K562 (cell line): ENCODE measurements around the gene BRINP2. TPM values are rescaled to one million over a fixed set of nuclear protein-coding genes. Genes with fewer than 3 reads are reported as not detected.

Experiments used
- ATAC-seq: fragments of 200-7000 bp; cut with Tn5 transposase; 3 replicates; pipeline ENCODE4 v1.9.1; 2020; ENCODE audit warnings: moderate library complexity
- BruUV-seq: library from RNA; stranded (reverse); fragments of 400-500 nt; replicated peaks from 2 replicates; lab custom pipeline; 2021; lab: Mats Ljungman, UMichigan
- CTCF ChIA-PET: fragments of 300-600 bp; formaldehyde crosslinking; extraction: SDS; loops from one replicate; lab custom pipeline; 2021; ENCODE audit warnings: low intra/inter-chr PET ratio; lab: Yijun Ruan, JAX
- POLR2A ChIA-PET: fragments of 300-600, 350-650 bp; sonication (Branson Sonifier 250); formaldehyde crosslinking; extraction: SDS; loops from one replicate; lab custom pipeline; 2021; ENCODE audit warnings: antibody characterized with exemption, inconsistent platforms; lab: Yijun Ruan, JAX
- DNase-seq, 4 experiments: peaks; one replicate each; pipeline versions ENCODE4 v3.0.0 to v3.0.0-alpha.2; 2011 to 2018; ENCODE audit warnings: low spot score in 3 of 4, mixed read lengths in 3 of 4; ENCODE audit errors: extremely low read depth in 1 of 4
- FAIRE-seq: peaks from 2 replicates; lab custom pipeline; 2011; peaks lifted over from hg19 to GRCh38; lab: Jason Lieb, UNC
- H2AFZ ChIP-seq: 2 replicates; pipeline ENCODE4 v1.6.0; 2011; ENCODE audit warnings: low read depth, low read length, control low read depth, inconsistent platforms
- H3K27ac ChIP-seq: fragments of 200-600 bp; 3 replicates; pipeline ENCODE4 v1.8.0; 2011; ENCODE audit warnings: low read depth, mild to moderate bottlenecking, control low read depth, inconsistent platforms, low read length, moderate library complexity, mixed read lengths; ENCODE audit errors: extremely low read depth
- H3K27me3 ChIP-seq, 2 experiments: fragments of 300-600 bp in 1 of 2; 2 replicates in 1 of 2; 3 replicates in 1 of 2; pipeline versions ENCODE4 v1.6.0 to v1.8.0; 2011; ENCODE audit warnings: inconsistent platforms in 2 of 2, low read length in 2 of 2, mild to moderate bottlenecking in 1 of 2, mixed read lengths in 1 of 2, moderate library complexity in 1 of 2; ENCODE audit not compliant: control insufficient read depth in 2 of 2, insufficient read depth in 2 of 2
- H3K36me3 ChIP-seq: fragments of 300-600 bp; 3 replicates; pipeline ENCODE4 v1.8.0; 2011; ENCODE audit warnings: mild to moderate bottlenecking, low read length, inconsistent platforms; ENCODE audit not compliant: control insufficient read depth, insufficient read depth
- H3K4me1 ChIP-seq, 2 experiments: fragments of 200-600 bp in 1 of 2; replicated peaks in 1 of 2; 2 replicates in 1 of 2; 3 replicates in 1 of 2; pipeline versions ENCODE4 v1.5.1 to v1.8.0; 2011; ENCODE audit warnings: inconsistent platforms in 2 of 2, low read length in 2 of 2, mild to moderate bottlenecking in 1 of 2, mixed read lengths in 1 of 2, moderate library complexity in 1 of 2; ENCODE audit not compliant: control insufficient read depth in 2 of 2, insufficient read depth in 2 of 2
- H3K4me2 ChIP-seq: 2 replicates; pipeline ENCODE4 v1.6.1; 2011; ENCODE audit warnings: low read length, control low read depth, inconsistent platforms, mixed read lengths; ENCODE audit not compliant: insufficient read depth
- H3K4me3 ChIP-seq: fragments of 200-600 bp; sonication (generic), shearing (Covaris generic); 2 replicates; pipeline ENCODE4 v1.5.1; 2016; ENCODE audit warnings: control low read depth, inconsistent platforms
- H3K79me2 ChIP-seq: fragments of 200-600 bp; 3 replicates; pipeline ENCODE4 v1.8.0; 2011; ENCODE audit warnings: low read length, inconsistent platforms; ENCODE audit not compliant: control insufficient read depth, insufficient read depth
- H3K9ac ChIP-seq, 2 experiments: 2 replicates each; pipeline versions ENCODE4 v1.6.0 to v1.6.1; 2011; ENCODE audit warnings: low read depth in 2 of 2, low read length in 2 of 2, control low read depth in 1 of 2, inconsistent platforms in 1 of 2, mild to moderate bottlenecking in 1 of 2, mixed read lengths in 1 of 2; ENCODE audit not compliant: insufficient read depth in 1 of 2
- H3K9me1 ChIP-seq: one replicate; pipeline ENCODE4 v1.6.0; 2011; ENCODE audit warnings: inconsistent platforms, mild to moderate bottlenecking, low read length, moderate library complexity; ENCODE audit not compliant: control insufficient read depth, insufficient read depth
- H3K9me3 ChIP-seq: replicated peaks from 2 replicates; pipeline ENCODE4 v1.5.1; 2011; ENCODE audit warnings: low read depth, low read length, inconsistent platforms; ENCODE audit not compliant: control insufficient read depth, insufficient read depth
- H4K20me1 ChIP-seq: replicated peaks from 2 replicates; pipeline ENCODE4 v1.6.1; 2011; ENCODE audit warnings: low read length, inconsistent platforms, mixed read lengths; ENCODE audit not compliant: control insufficient read depth, insufficient read depth
- CREB1 ChIP-seq, 2 experiments: sonication (generic) in 1 of 2; formaldehyde crosslinking in 1 of 2; IDR thresholded peaks; 2 replicates each; pipeline versions ENCODE4 v1.6.1 to v1.8.0; 2012 to 2022; ENCODE audit warnings: inconsistent platforms in 1 of 2, mild to moderate bottlenecking in 1 of 2, missing genetic modification reagents in 1 of 2, moderate library complexity in 1 of 2
- DIDO1 ChIP-seq: fragments of 450-650 bp; IDR thresholded peaks from 2 replicates; pipeline ENCODE4 v1.6.1; 2016; ENCODE audit warnings: low read depth, missing biosample characterization, missing genetic modification characterization
- E2F8 ChIP-seq: fragments of 450-650 bp; IDR thresholded peaks from 2 replicates; pipeline ENCODE4 v1.7.1; 2018; ENCODE audit warnings: mild to moderate bottlenecking, low read depth; ENCODE audit not compliant: partially characterized antibody
- ELF1 ChIP-seq: fragments of 200-800 bp; sonication (Bioruptor generic); IDR thresholded peaks from 2 replicates; pipeline ENCODE4 v1.6.1; 2016; ENCODE audit warnings: missing genetic modification characterization, missing compliant biosample characterization
- IRF1 ChIP-seq: sonication (generic); formaldehyde crosslinking; IDR thresholded peaks from 2 replicates; pipeline ENCODE4 v1.8.0; 2022; ENCODE audit warnings: missing genetic modification reagents, mild to moderate bottlenecking, borderline replicate concordance
- KLF6 ChIP-seq: fragments of 250-450 bp; sonication (Bioruptor Pico); IDR thresholded peaks from 2 replicates; pipeline ENCODE4 v1.4.0; 2020; ENCODE audit warnings: mild to moderate bottlenecking, moderate library complexity, borderline replicate concordance
- MAFK ChIP-seq: IDR thresholded peaks from 2 replicates; pipeline ENCODE4 v1.6.1; 2011; ENCODE audit warnings: low read length, improper control_type of control experiment
- RUNX1 ChIP-seq: sonication (generic); IDR thresholded peaks from 2 replicates; pipeline ENCODE4 v1.6.1; 2016; ENCODE audit warnings: antibody characterized with exemption, low read depth
- SNAPC5 ChIP-seq: fragments of 250-450 bp; sonication (Bioruptor Pico); IDR thresholded peaks from 2 replicates; pipeline ENCODE4 v1.8.0; 2021; ENCODE audit warnings: moderate library complexity, mild to moderate bottlenecking, inconsistent platforms
- TCF7 ChIP-seq: sonication (generic); IDR thresholded peaks from 2 replicates; pipeline ENCODE4 v1.6.1; 2016; ENCODE audit warnings: antibody characterized with exemption, borderline replicate concordance
- ZC3H4 ChIP-seq: sonication (generic); formaldehyde crosslinking; IDR thresholded peaks from 2 replicates; pipeline ENCODE4 v1.9.0; 2021; ENCODE audit warnings: missing genetic modification reagents, borderline replicate concordance
- ZKSCAN1 ChIP-seq: fragments of 150-350 bp; IDR thresholded peaks from 2 replicates; pipeline ENCODE4 v1.6.1; 2016; ENCODE audit warnings: low read depth, low read length
- ZNF212 ChIP-seq: fragments of 450-650 bp; formaldehyde crosslinking; IDR thresholded peaks from 2 replicates; pipeline ENCODE4 v1.4.0; 2020; ENCODE audit warnings: mild to moderate bottlenecking
- WGBS: fragments of 100-300 bp; shearing (Covaris generic); methylation state at CpG from one replicate; pipeline ENCODE4 v1.1.6; 2016; ENCODE audit warnings: low coverage, mixed read lengths; ENCODE audit not compliant: insufficient coverage; ENCODE audit errors: missing lambda C conversion rate; 5-methylcytosine and 5-hydroxymethylcytosine counted together
- in situ Hi-C: fragments of 300-500 bp; cut with MboI; formaldehyde crosslinking; loops from 4 replicates; pipeline ENCODE4 v1.15.0; 2018; ENCODE audit warnings: inconsistent platforms, mixed read lengths
- intact Hi-C: fragments of 100-400 bp; cut with micrococcal nuclease; formaldehyde crosslinking; loops from 2 replicates; pipeline ENCODE4 v1.14.2; 2022
- polyA plus RNA-seq, 8 experiments: library from polyadenylated mRNA; depleted of rRNA in 4 of 8; stranded (reverse) in 5 of 8; unstranded in 3 of 8; fragments of >200 nt; fragmentation: Nextera tagmentation in 2 of 8; fragmentation: Illumina TruSeq in 1 of 8; extraction: Ambion mirVana in 2 of 8; extraction: Trizol in 1 of 8; gene quantifications; 2 replicates each; pipeline versions ENCODE4 v1.2.1 to v1.2.3, GENCODE V29; 2011 to 2014; ENCODE audit warnings: inconsistent platforms in 1 of 8, missing spikeins in 1 of 8
- total RNA-seq, 7 experiments: library from RNA; depleted of rRNA in 6 of 7; stranded (reverse); fragments of >200 nt in 6 of 7; fragmentation: Illumina TruSeq in 2 of 7; extraction: Trizol in 2 of 7; gene quantifications; 2 replicates each; pipeline versions ENCODE4 v1.2.1 to v1.2.3, GENCODE V29; 2011 to 2021; ENCODE audit warnings: low replicate concordance in 1 of 7

The BRINP2 gene
- total and polyA plus RNA-seq, 9 of the 15 experiments (the other 6 are each of a cell fraction or from before 2014, with no cell fraction given), result not detected

DNA sequence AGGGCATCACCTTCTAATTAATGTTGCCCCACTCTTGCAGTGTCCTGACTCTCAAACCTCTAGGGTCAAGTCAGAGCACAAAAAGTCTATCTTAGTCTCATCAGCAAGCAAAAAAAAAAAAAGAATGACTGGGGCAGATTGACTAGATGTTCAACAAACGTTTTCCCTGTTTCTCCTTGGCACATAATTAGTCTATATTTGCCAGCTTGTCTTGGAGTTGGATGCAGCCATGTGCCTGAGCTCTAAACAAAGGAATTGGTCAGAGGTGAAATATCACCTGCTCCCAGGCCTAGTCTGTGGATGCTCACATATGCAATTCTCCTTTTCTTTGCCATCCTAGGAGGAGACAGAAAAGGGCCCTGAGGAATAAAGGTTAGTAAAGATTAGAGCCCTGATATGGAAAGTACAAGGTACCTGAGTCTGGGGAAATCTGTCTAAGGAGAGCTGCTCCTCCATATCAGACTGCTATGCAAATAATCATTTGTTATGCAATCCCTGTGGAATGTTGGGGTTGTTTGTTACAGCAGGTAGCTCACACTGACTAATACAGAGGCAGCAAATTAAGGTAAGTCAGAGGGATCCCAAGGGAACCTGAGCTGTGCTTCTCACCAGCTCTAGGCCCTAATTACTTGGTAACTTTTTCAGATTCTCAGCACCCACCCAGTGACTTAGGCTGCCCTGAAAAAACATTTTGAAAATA, 130.8 kb downstream of the BRINP2 start:
- 0% methylated on average over 1 of the region's 1 CpG for WGBS
- POLR2A ChIA-PET, result interaction anchor here (1.0 kb wide), 1 partner anchor 16 kb away, joined by 3 read pairs; no protein-coding TSS in a partner anchor
- Histone ChIP-seq H3K27me3 (no peaks in the 10 kb centered on the region), H3K79me2 (no peaks in the 10 kb centered on the region), H3K9me1 (no peaks in the 10 kb centered on the region), H3K4me2 (no peak overlapping the region), H4K20me1 (no peaks in the 10 kb centered on the region), H3K27ac (no peak overlapping the region), H2AFZ (no peak overlapping the region), H3K4me1 (no peaks in the 10 kb centered on the region), H3K36me3 (no peaks in the 10 kb centered on the region), H3K4me3 (no peak overlapping the region), H3K9ac (no peak overlapping the region), H3K9me3 (peaks cover 2% of the 10 kb centered on the region; the same call in 1 of the 2 replicates)
- FAIRE-seq (no peak), DNase-seq (no peak), ATAC-seq (no peak)
- TF ChIP-seq DIDO1 (tag), result no peak
- TF ChIP-seq ZNF212 (CRISPR knock-in tag), result no peak
- no peak for TF ChIP-seq CREB1 (IDR thresholded peaks at IDR 0.05)
- no peak for TF ChIP-seq CREB1 (CRISPR knock-in tag; IDR thresholded peaks at IDR 0.05)
- no peak for TF ChIP-seq E2F8
- TF ChIP-seq ELF1 (tag), result no peak
- TF ChIP-seq ZC3H4, result no peak
- no peak for TF ChIP-seq KLF6 (CRISPR knock-in tag)
- no peak for TF ChIP-seq IRF1 (CRISPR knock-in tag)
- TF ChIP-seq MAFK, result no peak
- no peak for TF ChIP-seq SNAPC5
- TF ChIP-seq ZKSCAN1, result no peak
- TF ChIP-seq RUNX1, result no peak
- TF ChIP-seq TCF7, result no peak
- intact Hi-C loops (no loop called here), in situ Hi-C loops (no loop called here)
- CTCF ChIA-PET, result interaction anchor here (0.7 kb wide), 1 partner anchor 257 kb away, joined by 3 read pairs; no protein-coding TSS in a partner anchor
- BruUV-seq, result no TSS peak
